Thoracic aorta (tissue), 2 donors: Measurements from ENCODE around the gene AKAP8L. TPM values are rescaled to one million over a fixed set of nuclear protein-coding genes. Genes with fewer than 3 reads are reported as not detected.

ENCODE experiments used
- ATAC-seq: fragments of 150-250 bp; one replicate; pipeline ENCODE4 v1.8.0; 2017; ENCODE audit warnings: low read depth; ENCODE audit not compliant: insufficient number of reproducible peaks, low FRiP score
- DNase-seq: peaks from one replicate; pipeline ENCODE4 v3.0.0-alpha.2; 2020; ENCODE audit warnings: low spot score
- H3K27ac ChIP-seq, 2 donors: fragments of 200-600 bp; sonication (generic); 1 replicate in 1 of 2; 2 replicates in 1 of 2; pipeline ENCODE4 v1.5.1; 2016; ENCODE audit warnings: mild to moderate bottlenecking in 2 of 2, moderate library complexity in 2 of 2
- H3K27me3 ChIP-seq: fragments of 200-600 bp; sonication (generic); replicated peaks from 2 replicates; pipeline ENCODE4 v1.6.0; 2016; ENCODE audit warnings: mild to moderate bottlenecking; ENCODE audit not compliant: insufficient read depth
- H3K36me3 ChIP-seq: fragments of 200-600 bp; sonication (generic); one replicate; pipeline ENCODE4 v1.5.1; 2016
- H3K4me1 ChIP-seq, 2 donors: fragments of 200-600 bp; sonication (generic); 1 replicate in 1 of 2; 2 replicates in 1 of 2; pipeline versions ENCODE4 v1.5.1 to v1.6.0; 2016; ENCODE audit warnings: low read depth in 2 of 2, mild to moderate bottlenecking in 1 of 2; ENCODE audit not compliant: control insufficient read depth in 1 of 2
- H3K4me3 ChIP-seq: fragments of 200-600 bp; sonication (generic); 2 replicates; pipeline ENCODE4 v1.5.1; 2016; ENCODE audit warnings: mild to moderate bottlenecking
- H3K9me3 ChIP-seq: fragments of 200-600 bp; sonication (generic); 2 replicates; pipeline ENCODE4 v1.5.1; 2016
- total RNA-seq, 2 donors: library from RNA; depleted of rRNA; stranded (reverse); fragments of >200 nt; gene quantifications; one replicate each; pipeline versions ENCODE4 v1.1.0 to v1.2.3, GENCODE V29; 2016
- TF ChIP-seq, protein P1 (sequence below): fragments of 200-600 bp; sonication (generic); IDR thresholded peaks from one replicate; pipeline ENCODE4 v1.5.1; 2019; ENCODE audit warnings: antibody characterized with exemption

Gene AKAP8L
- total RNA-seq, 2 donors from 2014 or later = 163 to 247 TPM

DNA sequence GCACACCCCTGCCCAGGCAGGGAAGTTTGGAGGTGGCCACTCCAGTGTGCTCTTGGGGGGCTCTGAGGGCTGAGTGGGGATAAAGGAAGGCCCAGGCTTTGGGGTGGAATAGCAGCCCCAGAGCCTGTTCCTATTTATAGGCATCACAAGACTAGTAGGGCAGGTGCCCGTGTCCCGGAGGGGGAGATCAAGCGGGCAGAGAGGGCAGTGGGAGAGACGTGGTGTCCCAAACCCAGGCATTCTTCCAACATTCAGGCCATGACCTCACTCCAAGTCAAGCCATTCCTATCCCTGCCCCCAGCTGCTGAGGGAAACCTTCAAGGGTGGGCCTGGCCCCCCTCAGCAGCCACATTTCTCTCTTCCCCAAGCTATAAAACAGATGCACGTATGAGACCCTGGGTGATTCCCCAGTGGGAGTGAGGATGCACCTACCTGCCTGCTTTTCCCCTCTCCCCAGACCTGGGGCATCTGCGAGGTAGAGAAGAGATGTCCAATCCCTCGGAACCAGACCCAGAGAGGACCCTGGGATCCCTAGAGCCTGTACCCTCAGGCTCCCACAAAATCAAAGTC, 27.1 kb upstream of the AKAP8L start:
- Histone ChIP-seq H3K36me3 (no peaks in the 10 kb centered on the region), H3K4me3 (no peak overlapping the region), H3K4me1 (peaks cover 41 to 61% of the 10 kb centered on the region in 2 donors), H3K27ac (peak overlapping the region; percentile 82 to 87), H3K27me3 (no peaks in the 10 kb centered on the region), H3K9me3 (no peaks in the 10 kb centered on the region)
- TF ChIP-seq, protein P1, sequence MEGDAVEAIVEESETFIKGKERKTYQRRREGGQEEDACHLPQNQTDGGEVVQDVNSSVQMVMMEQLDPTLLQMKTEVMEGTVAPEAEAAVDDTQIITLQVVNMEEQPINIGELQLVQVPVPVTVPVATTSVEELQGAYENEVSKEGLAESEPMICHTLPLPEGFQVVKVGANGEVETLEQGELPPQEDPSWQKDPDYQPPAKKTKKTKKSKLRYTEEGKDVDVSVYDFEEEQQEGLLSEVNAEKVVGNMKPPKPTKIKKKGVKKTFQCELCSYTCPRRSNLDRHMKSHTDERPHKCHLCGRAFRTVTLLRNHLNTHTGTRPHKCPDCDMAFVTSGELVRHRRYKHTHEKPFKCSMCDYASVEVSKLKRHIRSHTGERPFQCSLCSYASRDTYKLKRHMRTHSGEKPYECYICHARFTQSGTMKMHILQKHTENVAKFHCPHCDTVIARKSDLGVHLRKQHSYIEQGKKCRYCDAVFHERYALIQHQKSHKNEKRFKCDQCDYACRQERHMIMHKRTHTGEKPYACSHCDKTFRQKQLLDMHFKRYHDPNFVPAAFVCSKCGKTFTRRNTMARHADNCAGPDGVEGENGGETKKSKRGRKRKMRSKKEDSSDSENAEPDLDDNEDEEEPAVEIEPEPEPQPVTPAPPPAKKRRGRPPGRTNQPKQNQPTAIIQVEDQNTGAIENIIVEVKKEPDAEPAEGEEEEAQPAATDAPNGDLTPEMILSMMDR = no peak
- DNase-seq (no peak), ATAC-seq (no peak)

DNA sequence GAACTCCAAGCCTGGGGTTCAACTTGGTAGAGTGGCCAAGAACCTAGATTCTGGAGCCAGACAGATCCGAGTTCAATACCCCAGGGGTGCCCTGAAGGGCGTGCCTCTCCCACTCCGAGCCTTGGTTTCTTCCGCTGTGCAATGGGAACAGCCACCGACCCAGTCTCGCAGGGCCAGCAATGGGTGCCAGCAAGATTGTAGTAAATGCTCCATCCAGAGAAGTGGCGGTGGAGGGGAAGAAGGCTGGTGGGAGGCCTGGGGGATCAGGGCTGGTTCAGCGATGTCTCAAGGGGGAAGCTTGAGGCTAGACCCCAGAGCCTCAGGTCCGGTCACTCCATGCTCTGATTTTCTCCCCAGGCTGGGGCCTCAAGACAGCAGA, 26.4 kb upstream of the AKAP8L start:
- no peak for DNase-seq
- no peak for ATAC-seq

DNA sequence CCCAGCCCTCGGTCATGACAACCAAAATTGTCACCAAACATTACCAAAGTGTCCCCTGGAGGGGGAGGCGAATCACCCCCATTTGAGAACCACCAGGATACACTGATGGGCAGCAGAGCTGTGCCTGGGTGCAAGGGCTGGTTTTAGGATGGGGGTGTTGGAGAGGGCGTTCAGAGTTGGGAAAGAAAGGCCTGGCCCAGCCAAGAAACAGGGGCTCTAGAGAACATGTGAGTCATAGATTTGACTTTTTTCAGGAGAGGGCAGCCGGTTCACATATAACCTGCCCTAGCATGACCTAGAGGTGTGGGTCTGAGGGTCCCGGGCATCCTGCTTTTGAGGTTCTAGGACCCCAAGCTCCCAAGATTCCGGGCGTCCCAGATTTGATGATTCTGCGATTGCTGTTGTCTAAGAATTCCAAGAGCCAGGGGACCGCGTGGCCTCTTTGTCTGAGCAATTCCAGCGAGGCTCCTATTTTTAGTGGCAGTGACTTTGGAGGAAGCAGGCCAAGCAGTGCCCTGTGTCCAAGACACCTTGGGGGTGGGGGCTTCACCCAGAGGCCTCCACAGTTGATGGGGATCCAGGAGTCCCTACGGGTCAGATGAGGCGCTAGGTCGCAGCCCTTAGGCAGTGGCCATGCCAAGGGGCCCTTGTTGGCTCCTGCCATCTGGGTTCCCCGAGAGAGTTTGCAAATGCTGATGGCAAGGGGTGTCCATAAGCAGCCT, 25.9 kb upstream of the AKAP8L start:
- H3K4me3 ChIP-seq = peak overlapping the region; percentile 43
- TF ChIP-seq, protein P1 = no peak
- no peaks in the 10 kb centered on the region for H3K9me3 ChIP-seq
- DNase-seq (no peak), ATAC-seq (no peak)
- no peaks in the 10 kb centered on the region for H3K36me3 ChIP-seq
- H3K27ac ChIP-seq = peak overlapping the region; percentile 82 to 87
- H3K4me1 ChIP-seq = peaks cover 44 to 70% of the 10 kb centered on the region in 2 donors
- no peaks in the 10 kb centered on the region for H3K27me3 ChIP-seq

More for the DNA sequence above, 26.4 kb upstream of the AKAP8L start:
- TF ChIP-seq, protein P1 = no peak
- no peaks in the 10 kb centered on the region for H3K9me3 ChIP-seq
- no peak overlapping the region for H3K4me3 ChIP-seq
- H3K4me1 ChIP-seq = peaks cover 41 to 65% of the 10 kb centered on the region in 2 donors
- H3K36me3 ChIP-seq = no peaks in the 10 kb centered on the region
- H3K27ac ChIP-seq = peak overlapping the region; percentile 82 to 87
- H3K27me3 ChIP-seq = no peaks in the 10 kb centered on the region

DNA sequence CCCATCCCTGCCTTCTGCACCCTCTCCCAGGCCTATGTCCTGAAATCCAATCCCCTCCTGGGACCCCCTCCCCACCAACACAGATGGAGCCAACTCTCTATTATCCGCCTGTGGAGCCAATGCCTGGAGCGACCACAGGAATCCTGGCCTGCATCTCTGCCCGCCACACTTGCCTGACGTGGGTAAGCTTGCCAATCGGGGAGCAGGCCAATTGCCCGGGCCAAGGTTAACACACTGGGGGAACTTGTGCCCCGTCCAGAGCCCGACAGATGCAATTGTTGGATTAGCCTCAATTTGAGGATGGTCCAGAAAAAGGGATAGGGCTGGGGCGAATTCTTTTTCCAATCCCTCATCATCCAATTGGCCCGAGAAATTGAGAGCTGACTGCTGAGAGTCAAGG, 25.1 kb upstream of the AKAP8L start:
- Histone ChIP-seq H3K9me3 (no peaks in the 10 kb centered on the region), H3K36me3 (no peaks in the 10 kb centered on the region), H3K27ac (peak overlapping the region; percentile 82 to 87), H3K4me1 (peaks cover 42 to 74% of the 10 kb centered on the region in 2 donors), H3K4me3 (peak overlapping the region; percentile 43), H3K27me3 (no peaks in the 10 kb centered on the region)
- ATAC-seq (no peak), DNase-seq (peak; percentile 43)
- TF ChIP-seq, protein P1 = no peak

DNA sequence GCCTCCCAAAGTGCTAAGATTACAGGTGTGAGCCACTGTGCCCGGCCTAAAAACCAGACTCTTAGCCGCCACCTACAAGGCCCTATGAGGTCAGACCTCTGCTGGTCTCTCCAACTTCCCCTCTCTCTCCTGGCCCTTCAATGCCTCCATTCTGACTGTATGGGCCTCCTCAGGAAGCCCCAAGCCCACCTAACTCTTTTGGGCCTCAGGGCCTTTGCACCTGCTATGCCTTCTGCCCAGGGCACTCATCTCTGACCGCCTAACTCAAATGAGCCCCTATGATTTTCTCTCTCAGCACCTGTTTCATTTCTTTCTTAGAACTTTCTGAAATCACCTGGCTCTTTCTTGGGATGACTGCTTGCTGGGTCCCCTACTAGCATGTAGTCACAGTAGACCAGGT, 24.5 kb upstream of the AKAP8L start:
- TF ChIP-seq, protein P1 = no peak
- no peaks in the 10 kb centered on the region for H3K36me3 ChIP-seq

More for the DNA sequence above, 24.5 kb upstream of the AKAP8L start:
- DNase-seq (no peak), ATAC-seq (no peak)
- peaks cover 43 to 74% of the 10 kb centered on the region in 2 donors for H3K4me1 ChIP-seq
- H3K27me3 ChIP-seq = no peaks in the 10 kb centered on the region
- no peak overlapping the region for H3K4me3 ChIP-seq
- no peaks in the 10 kb centered on the region for H3K9me3 ChIP-seq
- peak overlapping the region in 1 of 2 donors; percentile 87 for H3K27ac ChIP-seq
